HepG2 (cell line): ENCODE data around the gene DAPK3. TPM values are rescaled to one million over a fixed set of nuclear protein-coding genes. Genes with fewer than 3 reads are reported as not detected.
A peak's percentile ranks its signal among the peaks of the same experiment; 100 is the strongest.

Experiments
- AGO1 ChIP-seq: fragments of 200-400 bp; formaldehyde crosslinking; IDR thresholded peaks from 2 replicates; pipeline ENCODE4 v1.6.1; 2017; ENCODE audit warnings: mild to moderate bottlenecking, low read depth, low read length, moderate library complexity; ENCODE audit not compliant: poor library complexity, severe bottlenecking
- DNMT1 ChIP-seq: sonication (generic); formaldehyde crosslinking; IDR thresholded peaks from 2 replicates; pipeline ENCODE4 v1.5.1; 2020; ENCODE audit warnings: mild to moderate bottlenecking, missing genetic modification reagents
- ISL2 ChIP-seq: sonication (generic); formaldehyde crosslinking; IDR thresholded peaks from 2 replicates; pipeline ENCODE4 v1.5.0; 2020; ENCODE audit warnings: missing genetic modification reagents
- SALL2 ChIP-seq: sonication (generic); formaldehyde crosslinking; IDR thresholded peaks from 2 replicates; pipeline ENCODE4 v1.8.1; 2023; ENCODE audit warnings: mild to moderate bottlenecking, missing genetic modification reagents, inconsistent platforms
- SYNCRIP ChIP-seq: fragments of 200-400 bp; formaldehyde crosslinking; IDR thresholded peaks from 2 replicates; pipeline ENCODE4 v1.6.1; 2018; ENCODE audit warnings: mild to moderate bottlenecking, low read depth, low read length; ENCODE audit not compliant: insufficient read depth
- ZNF136 ChIP-seq: sonication (generic); formaldehyde crosslinking; IDR thresholded peaks from 2 replicates; pipeline ENCODE4 v1.8.1; 2022; ENCODE audit warnings: low read depth, mild to moderate bottlenecking, moderate library complexity, missing genetic modification reagents
- ZNF235 ChIP-seq: sonication (generic); formaldehyde crosslinking; IDR thresholded peaks from 2 replicates; pipeline ENCODE4 v1.8.1; 2023; ENCODE audit warnings: mild to moderate bottlenecking, missing genetic modification reagents, borderline replicate concordance
- ZNF253 ChIP-seq: sonication (generic); formaldehyde crosslinking; IDR thresholded peaks from 2 replicates; pipeline ENCODE4 v1.8.0; 2022; ENCODE audit warnings: mild to moderate bottlenecking, missing genetic modification reagents, borderline replicate concordance
- ZNF282 ChIP-seq: fragments of 450-650 bp; IDR thresholded peaks from 2 replicates; pipeline ENCODE4 v1.6.1; 2018; ENCODE audit not compliant: partially characterized antibody
- ZNF569 ChIP-seq: sonication (generic); formaldehyde crosslinking; IDR thresholded peaks from 2 replicates; pipeline ENCODE4 v1.5.0; 2020; ENCODE audit warnings: mild to moderate bottlenecking, missing genetic modification reagents, moderate library complexity, borderline replicate concordance
- ZNF678 ChIP-seq: sonication (generic); formaldehyde crosslinking; IDR thresholded peaks from 2 replicates; pipeline ENCODE4 v1.4.0; 2020; ENCODE audit warnings: mild to moderate bottlenecking, missing genetic modification reagents
- polyA plus RNA-seq, 8 experiments: library from polyadenylated mRNA; depleted of rRNA in 3 of 8; stranded (reverse) in 7 of 8; unstranded in 1 of 8; fragments of >200 nt; fragmentation: Illumina TruSeq in 4 of 8; extraction: Trizol in 4 of 8; gene quantifications; 2 replicates each; pipeline versions ENCODE4 v1.2.1 to v1.2.3, GENCODE V29; 2011 to 2016; ENCODE audit warnings: low read depth in 4 of 8, missing spikeins in 1 of 8, mixed read lengths in 1 of 8; ENCODE audit not compliant: insufficient read depth in 1 of 8
- total RNA-seq, 5 experiments: library from RNA; depleted of rRNA; stranded (reverse); fragments of >200 nt; fragmentation: Illumina TruSeq; extraction: Trizol; gene quantifications; 2 replicates each; pipeline ENCODE4 v1.2.3, GENCODE V29; 2016; ENCODE audit warnings: low read depth in 1 of 5
- TF ChIP-seq, protein P1 (sequence below): sonication (generic); formaldehyde crosslinking; IDR thresholded peaks from 2 replicates; pipeline ENCODE4 v1.4.0; 2020; ENCODE audit warnings: missing genetic modification reagents, mild to moderate bottlenecking, borderline replicate concordance
- TF ChIP-seq, protein P2 (sequence below): sonication (generic); formaldehyde crosslinking; IDR thresholded peaks from 2 replicates; pipeline ENCODE4 v1.4.0; 2020; ENCODE audit warnings: missing genetic modification reagents, borderline replicate concordance
- TF ChIP-seq, protein P3 (sequence below): sonication (generic); formaldehyde crosslinking; conservative IDR thresholded peaks from 2 replicates; pipeline ENCODE4 v1.4.0; 2020; ENCODE audit warnings: missing genetic modification reagents
- TF ChIP-seq, protein P4 (sequence below): sonication (generic); formaldehyde crosslinking; IDR thresholded peaks from 2 replicates; pipeline ENCODE4 v1.8.1; 2023; ENCODE audit warnings: mild to moderate bottlenecking, moderate library complexity, missing genetic modification reagents
- TF ChIP-seq, protein P5 (sequence below): sonication (generic); formaldehyde crosslinking; IDR thresholded peaks from 2 replicates; pipeline ENCODE4 v1.8.0; 2022; ENCODE audit warnings: mild to moderate bottlenecking, missing genetic modification reagents; ENCODE audit not compliant: insufficient replicate concordance

Gene DAPK3
- total and polyA plus RNA-seq, 2 of the 13 experiments (the other 11 are each of a cell fraction or from before 2014, with no cell fraction given): 30.5 to 37.3 TPM

DNA sequence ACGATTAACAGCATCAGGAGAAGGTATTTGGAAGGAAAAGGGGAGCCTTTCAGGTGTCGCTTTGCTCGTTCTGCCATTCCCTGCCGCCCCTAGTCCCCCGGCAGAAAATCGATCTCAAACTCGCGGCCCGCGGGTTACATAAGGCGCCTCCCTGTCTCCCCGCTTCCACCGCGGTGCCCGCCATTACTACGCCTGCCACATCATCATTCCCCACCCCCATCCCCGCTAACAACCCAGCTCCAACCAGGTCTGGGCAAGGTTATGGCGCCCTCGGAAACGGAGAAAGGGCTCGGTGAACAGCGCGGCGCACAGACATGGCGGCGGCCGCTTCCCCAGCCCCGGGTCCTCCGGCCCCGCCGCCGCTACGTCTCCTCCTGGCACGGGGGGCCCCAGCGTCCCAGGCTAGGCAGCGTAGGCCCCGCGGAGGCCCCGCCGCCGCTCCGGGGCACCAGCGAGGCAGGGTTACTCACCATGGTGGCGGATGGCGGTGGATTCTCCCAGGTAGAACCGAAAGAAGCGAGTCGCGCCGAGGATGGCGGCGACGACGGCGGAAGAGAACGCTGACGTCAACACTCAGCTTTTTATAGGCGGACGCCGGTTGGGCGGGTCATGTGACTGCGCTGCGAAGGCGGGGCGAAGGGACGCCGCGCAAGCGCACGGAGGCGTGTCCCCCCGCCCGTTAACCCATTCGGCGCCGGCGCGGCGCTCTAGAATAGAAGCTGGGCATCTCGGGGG lies 14.2 kb upstream of the DAPK3 start, which contains the start of gene EEF2 (continued):
- TF ChIP-seq ZNF235 (CRISPR knock-in tag) (peak; percentile 93; the same call in 1 of the 2 replicates), ISL2 (peak; percentile 38; the same call in 1 of the 2 replicates), ZNF253 (CRISPR knock-in tag) (peak; percentile 87; the same call in 1 of the 2 replicates), DNMT1 (no peak), ZNF136 (no peak), SALL2 (peak; percentile 92), ZNF569 (CRISPR knock-in tag) (no peak; the same call in 1 of the 2 replicates), ZNF678 (CRISPR knock-in tag) (no peak), ZNF282 (no peak), SYNCRIP (no peak), AGO1 (peak; percentile 58)
- TF ChIP-seq, protein P1, sequence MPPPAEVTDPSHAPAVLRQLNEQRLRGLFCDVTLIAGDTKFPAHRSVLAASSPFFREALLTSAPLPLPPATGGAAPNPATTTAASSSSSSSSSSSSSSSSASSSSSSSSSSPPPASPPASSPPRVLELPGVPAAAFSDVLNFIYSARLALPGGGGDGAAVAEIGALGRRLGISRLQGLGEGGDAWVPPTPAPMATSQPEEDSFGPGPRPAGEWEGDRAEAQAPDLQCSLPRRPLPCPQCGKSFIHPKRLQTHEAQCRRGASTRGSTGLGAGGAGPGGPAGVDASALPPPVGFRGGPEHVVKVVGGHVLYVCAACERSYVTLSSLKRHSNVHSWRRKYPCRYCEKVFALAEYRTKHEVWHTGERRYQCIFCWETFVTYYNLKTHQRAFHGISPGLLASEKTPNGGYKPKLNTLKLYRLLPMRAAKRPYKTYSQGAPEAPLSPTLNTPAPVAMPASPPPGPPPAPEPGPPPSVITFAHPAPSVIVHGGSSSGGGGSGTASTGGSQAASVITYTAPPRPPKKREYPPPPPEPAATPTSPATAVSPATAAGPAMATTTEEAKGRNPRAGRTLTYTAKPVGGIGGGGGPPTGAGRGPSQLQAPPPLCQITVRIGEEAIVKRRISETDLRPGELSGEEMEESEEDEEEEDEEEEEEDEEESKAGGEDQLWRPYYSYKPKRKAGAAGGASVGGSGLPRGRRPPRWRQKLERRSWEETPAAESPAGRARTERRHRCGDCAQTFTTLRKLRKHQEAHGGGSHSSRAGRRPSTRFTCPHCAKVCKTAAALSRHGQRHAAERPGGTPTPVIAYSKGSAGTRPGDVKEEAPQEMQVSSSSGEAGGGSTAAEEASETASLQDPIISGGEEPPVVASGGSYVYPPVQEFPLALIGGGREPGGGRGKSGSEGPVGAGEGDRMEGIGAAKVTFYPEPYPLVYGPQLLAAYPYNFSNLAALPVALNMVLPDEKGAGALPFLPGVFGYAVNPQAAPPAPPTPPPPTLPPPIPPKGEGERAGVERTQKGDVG (CRISPR knock-in tag): peak; percentile 41; the same call in 1 of the 2 replicates
- TF ChIP-seq, protein P2, sequence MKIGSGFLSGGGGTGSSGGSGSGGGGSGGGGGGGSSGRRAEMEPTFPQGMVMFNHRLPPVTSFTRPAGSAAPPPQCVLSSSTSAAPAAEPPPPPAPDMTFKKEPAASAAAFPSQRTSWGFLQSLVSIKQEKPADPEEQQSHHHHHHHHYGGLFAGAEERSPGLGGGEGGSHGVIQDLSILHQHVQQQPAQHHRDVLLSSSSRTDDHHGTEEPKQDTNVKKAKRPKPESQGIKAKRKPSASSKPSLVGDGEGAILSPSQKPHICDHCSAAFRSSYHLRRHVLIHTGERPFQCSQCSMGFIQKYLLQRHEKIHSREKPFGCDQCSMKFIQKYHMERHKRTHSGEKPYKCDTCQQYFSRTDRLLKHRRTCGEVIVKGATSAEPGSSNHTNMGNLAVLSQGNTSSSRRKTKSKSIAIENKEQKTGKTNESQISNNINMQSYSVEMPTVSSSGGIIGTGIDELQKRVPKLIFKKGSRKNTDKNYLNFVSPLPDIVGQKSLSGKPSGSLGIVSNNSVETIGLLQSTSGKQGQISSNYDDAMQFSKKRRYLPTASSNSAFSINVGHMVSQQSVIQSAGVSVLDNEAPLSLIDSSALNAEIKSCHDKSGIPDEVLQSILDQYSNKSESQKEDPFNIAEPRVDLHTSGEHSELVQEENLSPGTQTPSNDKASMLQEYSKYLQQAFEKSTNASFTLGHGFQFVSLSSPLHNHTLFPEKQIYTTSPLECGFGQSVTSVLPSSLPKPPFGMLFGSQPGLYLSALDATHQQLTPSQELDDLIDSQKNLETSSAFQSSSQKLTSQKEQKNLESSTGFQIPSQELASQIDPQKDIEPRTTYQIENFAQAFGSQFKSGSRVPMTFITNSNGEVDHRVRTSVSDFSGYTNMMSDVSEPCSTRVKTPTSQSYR (CRISPR knock-in tag): no peak; the same call in 1 of the 2 replicates
- TF ChIP-seq, protein P3, sequence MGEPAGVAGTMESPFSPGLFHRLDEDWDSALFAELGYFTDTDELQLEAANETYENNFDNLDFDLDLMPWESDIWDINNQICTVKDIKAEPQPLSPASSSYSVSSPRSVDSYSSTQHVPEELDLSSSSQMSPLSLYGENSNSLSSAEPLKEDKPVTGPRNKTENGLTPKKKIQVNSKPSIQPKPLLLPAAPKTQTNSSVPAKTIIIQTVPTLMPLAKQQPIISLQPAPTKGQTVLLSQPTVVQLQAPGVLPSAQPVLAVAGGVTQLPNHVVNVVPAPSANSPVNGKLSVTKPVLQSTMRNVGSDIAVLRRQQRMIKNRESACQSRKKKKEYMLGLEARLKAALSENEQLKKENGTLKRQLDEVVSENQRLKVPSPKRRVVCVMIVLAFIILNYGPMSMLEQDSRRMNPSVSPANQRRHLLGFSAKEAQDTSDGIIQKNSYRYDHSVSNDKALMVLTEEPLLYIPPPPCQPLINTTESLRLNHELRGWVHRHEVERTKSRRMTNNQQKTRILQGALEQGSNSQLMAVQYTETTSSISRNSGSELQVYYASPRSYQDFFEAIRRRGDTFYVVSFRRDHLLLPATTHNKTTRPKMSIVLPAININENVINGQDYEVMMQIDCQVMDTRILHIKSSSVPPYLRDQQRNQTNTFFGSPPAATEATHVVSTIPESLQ (CRISPR knock-in tag): peak; percentile 91; the same call in 1 of the 2 replicates
- TF ChIP-seq, protein P4, sequence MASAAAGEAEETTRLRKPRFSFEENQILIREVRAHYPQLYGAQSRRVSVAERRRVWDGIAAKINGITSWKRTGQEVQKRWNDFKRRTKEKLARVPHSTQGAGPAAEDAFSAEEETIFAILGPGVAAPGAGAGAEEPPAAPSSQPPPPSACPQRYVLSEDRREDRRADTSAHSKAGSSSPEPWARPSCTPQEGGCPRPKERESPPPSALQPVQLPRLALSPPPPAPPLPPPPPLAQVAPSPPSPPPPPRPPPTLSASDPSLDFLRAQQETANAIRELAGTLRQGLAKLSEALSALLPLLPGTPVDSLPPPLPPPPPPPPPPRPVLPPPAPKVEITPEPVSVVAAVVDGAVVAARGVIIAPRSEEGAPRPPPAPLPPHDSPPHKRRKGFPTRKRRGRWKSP (CRISPR knock-in tag): no peak
- TF ChIP-seq, protein P5, sequence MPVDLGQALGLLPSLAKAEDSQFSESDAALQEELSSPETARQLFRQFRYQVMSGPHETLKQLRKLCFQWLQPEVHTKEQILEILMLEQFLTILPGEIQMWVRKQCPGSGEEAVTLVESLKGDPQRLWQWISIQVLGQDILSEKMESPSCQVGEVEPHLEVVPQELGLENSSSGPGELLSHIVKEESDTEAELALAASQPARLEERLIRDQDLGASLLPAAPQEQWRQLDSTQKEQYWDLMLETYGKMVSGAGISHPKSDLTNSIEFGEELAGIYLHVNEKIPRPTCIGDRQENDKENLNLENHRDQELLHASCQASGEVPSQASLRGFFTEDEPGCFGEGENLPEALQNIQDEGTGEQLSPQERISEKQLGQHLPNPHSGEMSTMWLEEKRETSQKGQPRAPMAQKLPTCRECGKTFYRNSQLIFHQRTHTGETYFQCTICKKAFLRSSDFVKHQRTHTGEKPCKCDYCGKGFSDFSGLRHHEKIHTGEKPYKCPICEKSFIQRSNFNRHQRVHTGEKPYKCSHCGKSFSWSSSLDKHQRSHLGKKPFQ (CRISPR knock-in tag): peak; percentile 77
